OCI-LY7 (cell line): ENCODE data around the gene PRKCI.

ENCODE experiments used
- CTCF ChIP-seq: fragments of 200-600 bp; sonication (generic); conservative IDR thresholded peaks from 2 replicates; pipeline ENCODE4 v1.5.1; 2014; ENCODE audit warnings: mild to moderate bottlenecking, antibody characterized with exemption, low read length, moderate library complexity, mixed read lengths
- EZH2phosphoT487 ChIP-seq: fragments of 200-600 bp; sonication (generic); IDR thresholded peaks from 2 replicates; pipeline ENCODE4 v1.6.1; 2018; ENCODE audit warnings: low read depth, borderline replicate concordance, mild to moderate bottlenecking, mixed run types, antibody characterized with exemption, low read length, moderate library complexity, mixed read lengths

GRCh38 chr3:170219850-170220249 lies 2.4 kb upstream of the PRKCI start:
- TF ChIP-seq CTCF, result no peak
- no peak for TF ChIP-seq EZH2phosphoT487
